B cell (primary cell): ENCODE measurements around the gene TMEM37. TPM values are rescaled to one million over a fixed set of nuclear protein-coding genes. Genes with fewer than 3 reads are reported as not detected.

Experiments used
- ATAC-seq: fragments of 200-7000 bp; cut with Tn5 transposase; one replicate; pipeline ENCODE4 v1.10.0; 2021; ENCODE audit warnings: low read depth, mild to moderate bottlenecking, moderate number of reproducible peaks, moderate library complexity
- CTCF ChIA-PET: fragments of 350-600 bp; sonication (Branson Sonifier 250); formaldehyde crosslinking; loops from one replicate; lab custom pipeline; 2021; ENCODE audit warnings: antibody characterized with exemption, inconsistent platforms; lab: Charles Lee
- POLR2A ChIA-PET: fragments of 350-600 bp; sonication (Branson Sonifier 250); formaldehyde crosslinking; loops from one replicate; lab custom pipeline; 2021; ENCODE audit warnings: antibody characterized with exemption; lab: Charles Lee
- DNase-seq: peaks from one replicate; pipeline ENCODE4 v3.0.0; 2013
- H2AFZ ChIP-seq: 2 replicates; pipeline ENCODE4 v1.6.1; 2012; ENCODE audit warnings: mild to moderate bottlenecking, low read depth, low read length; ENCODE audit not compliant: insufficient read depth, poor library complexity, severe bottlenecking
- H3K27ac ChIP-seq, 2 donors: 1 replicate in 1 of 2; 2 replicates in 1 of 2; pipeline ENCODE4 v1.5.1; 2012 to 2013; ENCODE audit warnings: low read length in 2 of 2, mild to moderate bottlenecking in 2 of 2, moderate library complexity in 1 of 2
- H3K27me3 ChIP-seq, 4 experiments: fragments of 200-600 bp in 1 of 4; sonication (generic) in 1 of 4; replicated peaks in 1 of 4; 1 replicate in 2 of 4; 2 replicates in 2 of 4; pipeline versions ENCODE4 v1.6.1 to v1.7.0; 2013 to 2016; ENCODE audit warnings: low read length in 3 of 4, mild to moderate bottlenecking in 2 of 4, mixed read lengths in 1 of 4, moderate library complexity in 1 of 4; ENCODE audit not compliant: insufficient read depth in 4 of 4, control insufficient read depth in 3 of 4; ENCODE audit errors: control extremely low read depth in 1 of 4
- H3K36me3 ChIP-seq, 2 experiments: replicated peaks in 1 of 2; 1 replicate in 1 of 2; 2 replicates in 1 of 2; pipeline versions ENCODE4 v1.6.1 to v1.7.1; 2013; ENCODE audit warnings: low read length in 1 of 2; ENCODE audit not compliant: insufficient read depth in 2 of 2, control insufficient read depth in 1 of 2; ENCODE audit errors: control extremely low read depth in 1 of 2, extremely low read depth in 1 of 2
- H3K4me1 ChIP-seq, 2 donors: fragments of 200-600 bp in 1 of 2; sonication (generic) in 1 of 2; 1 replicate in 1 of 2; 2 replicates in 1 of 2; pipeline versions ENCODE4 v1.5.1 to v1.6.1; 2013 to 2017; ENCODE audit warnings: low read length in 2 of 2; ENCODE audit not compliant: control insufficient read depth in 2 of 2, insufficient read depth in 2 of 2
- H3K4me2 ChIP-seq: replicated peaks from 2 replicates; pipeline ENCODE3; 2012; ENCODE audit warnings: mild to moderate bottlenecking, low read depth, low read length; ENCODE audit not compliant: poor library complexity, severe bottlenecking
- H3K4me3 ChIP-seq, 5 experiments: fragments of 200-600 bp in 1 of 5; sonication (generic) in 1 of 5; 1 replicate in 3 of 5; 2 replicates in 2 of 5; pipeline versions ENCODE4 v1.5.1 to v1.7.0; 2011 to 2016; ENCODE audit warnings: low read length in 4 of 5, mild to moderate bottlenecking in 4 of 5, low read depth in 2 of 5, control low read depth in 1 of 5, moderate library complexity in 1 of 5; ENCODE audit not compliant: insufficient read depth in 1 of 5; ENCODE audit errors: control extremely low read depth in 1 of 5, extremely low read depth in 1 of 5
- H3K79me2 ChIP-seq: fragments of 200-600 bp; sonication (generic); one replicate; pipeline ENCODE4 v1.6.0; 2016; ENCODE audit warnings: low read length; ENCODE audit not compliant: control insufficient read depth, insufficient read depth
- H3K9ac ChIP-seq: fragments of 200-600 bp; sonication (generic); 2 replicates; pipeline ENCODE4 v1.6.1; 2017; ENCODE audit warnings: mild to moderate bottlenecking, low read length, moderate library complexity
- H3K9me3 ChIP-seq, 3 donors: one replicate each; pipeline versions ENCODE4 v1.6.1 to v1.7.1; 2013; ENCODE audit warnings: low read length in 2 of 3; ENCODE audit not compliant: control insufficient read depth in 2 of 3, insufficient read depth in 1 of 3; ENCODE audit errors: control extremely low read depth in 1 of 3
- H4K20me1 ChIP-seq: 2 replicates; pipeline ENCODE4 v1.6.0; 2012; ENCODE audit warnings: mild to moderate bottlenecking, low read length; ENCODE audit not compliant: insufficient read depth, control insufficient read depth, poor library complexity, severe bottlenecking
- H3K27ac Mint-ChIP-seq: one replicate; pipeline ENCODE4 v1.8.0; 2021; ENCODE audit warnings: mixed read lengths
- H3K27me3 Mint-ChIP-seq: one replicate; pipeline ENCODE4 v1.8.0; 2021; ENCODE audit warnings: mixed read lengths
- H3K4me1 Mint-ChIP-seq: one replicate; pipeline ENCODE4 v1.8.0; 2021; ENCODE audit warnings: mixed read lengths
- H3K4me3 Mint-ChIP-seq: one replicate; pipeline ENCODE4 v1.8.0; 2021; ENCODE audit warnings: mixed read lengths
- H3K9me3 Mint-ChIP-seq: one replicate; pipeline ENCODE4 v1.8.0; 2022; ENCODE audit warnings: mixed read lengths; ENCODE audit not compliant: insufficient read depth
- CTCF ChIP-seq: fragments of 200-600 bp; IDR thresholded peaks from one replicate; pipeline ENCODE4 v1.8.0; 2022; ENCODE audit warnings: antibody characterized with exemption, mild to moderate bottlenecking
- EZH2 ChIP-seq: IDR thresholded peaks from 2 replicates; pipeline ENCODE4 v1.6.1; 2012; ENCODE audit warnings: borderline replicate concordance, low read depth, mild to moderate bottlenecking, moderate library complexity, low read length; ENCODE audit not compliant: insufficient read depth, poor library complexity, severe bottlenecking
- WGBS: methylation state at CpG from one replicate; pipeline ENCODE4 v1.1.5; 2013; ENCODE audit warnings: missing lambda C conversion rate; ENCODE audit not compliant: insufficient coverage; 5-methylcytosine and 5-hydroxymethylcytosine counted together
- intact Hi-C: fragments of 100-400 bp; cut with micrococcal nuclease; formaldehyde crosslinking; loops from one replicate; pipeline ENCODE4 v1.10.0; 2022
- polyA plus RNA-seq: library from polyadenylated mRNA; depleted of rRNA; stranded (reverse); fragments of >200 nt; gene quantifications from 2 replicates; pipeline ENCODE4 v1.2.3, GENCODE V29; 2012
- total RNA-seq, 2 donors: library from RNA; stranded (reverse); fragments of 120-200 nt in 1 of 2; gene quantifications; 1 replicate in 1 of 2; 2 replicates in 1 of 2; pipeline versions ENCODE4 v1.2.3 to v1.2.4, GENCODE V29; 2013 to 2022

The TMEM37 gene
- total and polyA plus RNA-seq, 2 donors (not counting 1 experiment from before 2014, with no cell fraction given), result not detected

- H3K4me2 ChIP-seq, result no peak overlapping the region
- H3K27ac Mint-ChIP-seq, result no peak overlapping the region
- H4K20me1 ChIP-seq, result no peaks in the 10 kb centered on the region
- no peaks in the 10 kb centered on the region for H3K36me3 ChIP-seq
- H3K9me3 Mint-ChIP-seq, result no peaks in the 10 kb centered on the region
- DNase-seq (no peak), ATAC-seq (no peak)
- CTCF ChIA-PET, result no interaction called here
- no peak overlapping the region for H3K9ac ChIP-seq
- H3K27me3 ChIP-seq, result peaks cover 0 to 2% (median 0%) of the 10 kb centered on the region in 4 experiments
- intact Hi-C loops, result no loop called here
- no peaks in the 10 kb centered on the region for H3K4me1 Mint-ChIP-seq
- no peak overlapping the region for H3K4me3 Mint-ChIP-seq
- H3K79me2 ChIP-seq, result no peaks in the 10 kb centered on the region
- H3K27me3 Mint-ChIP-seq, result peaks cover 17% of the 10 kb centered on the region
- H3K9me3 ChIP-seq, result no peaks in the 10 kb centered on the region
- no peak overlapping the region for H3K4me3 ChIP-seq
- H3K27ac ChIP-seq, result no peak overlapping the region
- POLR2A ChIA-PET, result no interaction called here
- TF ChIP-seq EZH2, result no peak
- no peak for TF ChIP-seq CTCF
- H2AFZ ChIP-seq, result no peak overlapping the region
- H3K4me1 ChIP-seq, result no peaks in the 10 kb centered on the region
- WGBS, result 87% methylated on average over 18 of the region's 20 CpGs
Measured at GRCh38 chr2:119482481-119483394, 51.1 kb downstream of the TMEM37 start.

GRCh38 chr2:119483395-119483753, 51.7 kb downstream of the TMEM37 start:
- peaks cover 15% of the 10 kb centered on the region for H3K27me3 Mint-ChIP-seq
- no peak overlapping the region for H3K4me3 ChIP-seq
- 68% methylated on average over 3 of the region's 5 CpGs for WGBS
- TF ChIP-seq CTCF (no peak), EZH2 (no peak)
- no peak overlapping the region for H2AFZ ChIP-seq
- no peaks in the 10 kb centered on the region for H3K79me2 ChIP-seq
- ATAC-seq (no peak), DNase-seq (no peak)
- intact Hi-C loops, result no loop called here
- H3K4me1 ChIP-seq, result no peaks in the 10 kb centered on the region
- H3K4me1 Mint-ChIP-seq, result no peaks in the 10 kb centered on the region
- H3K27ac Mint-ChIP-seq, result no peak overlapping the region
- ChIA-PET CTCF (interaction anchor here (0.7 kb wide), 1 partner anchor 8 kb away, joined by 3 read pairs; no protein-coding TSS in a partner anchor), POLR2A (no interaction called here)
- H3K27me3 ChIP-seq, result peaks cover 0 to 2% (median 0%) of the 10 kb centered on the region in 4 experiments
- H3K9me3 Mint-ChIP-seq, result no peaks in the 10 kb centered on the region
- H3K9me3 ChIP-seq, result no peaks in the 10 kb centered on the region
- no peak overlapping the region for H3K4me2 ChIP-seq
- no peak overlapping the region for H3K9ac ChIP-seq
- H3K4me3 Mint-ChIP-seq, result no peak overlapping the region
- no peak overlapping the region for H3K27ac ChIP-seq
- H3K36me3 ChIP-seq, result no peaks in the 10 kb centered on the region
- H4K20me1 ChIP-seq, result no peaks in the 10 kb centered on the region
